Suprapubic skin (tissue), 4 donors: ENCODE measurements around the gene PIK3AP1. TPM values are rescaled to one million over a fixed set of nuclear protein-coding genes. Genes with fewer than 3 reads are reported as not detected.
"Not testable (repeated sequence)": the region's sequence is repeated elsewhere in the genome, so short reads cannot be mapped to it uniquely, and the experiment has no call there.

Experiments
- DNase-seq, 2 donors: peaks; one replicate each; pipeline ENCODE4 v3.0.0-alpha.2; 2019; ENCODE audit warnings: low spot score in 2 of 2
- H3K27ac ChIP-seq: fragments of 200-600 bp; sonication (generic); one replicate; pipeline ENCODE4 v1.5.1; 2019
- H3K27me3 ChIP-seq: fragments of 200-600 bp; sonication (generic); one replicate; pipeline ENCODE4 v1.5.1; 2019
- H3K36me3 ChIP-seq: fragments of 200-600 bp; sonication (generic); one replicate; pipeline ENCODE4 v1.5.1; 2019
- H3K4me1 ChIP-seq: fragments of 200-600 bp; sonication (generic); one replicate; pipeline ENCODE4 v1.5.1; 2019
- H3K4me3 ChIP-seq: fragments of 200-600 bp; sonication (generic); one replicate; pipeline ENCODE4 v1.5.1; 2019; ENCODE audit warnings: mild to moderate bottlenecking
- H3K9me3 ChIP-seq: fragments of 200-600 bp; sonication (generic); one replicate; pipeline ENCODE4 v1.5.1; 2019
- EP300 ChIP-seq: sonication (generic); formaldehyde crosslinking; IDR thresholded peaks from one replicate; pipeline ENCODE4 v1.6.1; 2017; ENCODE audit warnings: antibody characterized with exemption
- POLR2A ChIP-seq, 2 donors: fragments of 450-650 bp; IDR thresholded peaks; one replicate each; pipeline ENCODE4 v1.6.1; 2017; ENCODE audit warnings: antibody characterized with exemption in 2 of 2, mild to moderate bottlenecking in 2 of 2, moderate library complexity in 2 of 2
- POLR2AphosphoS5 ChIP-seq, 3 donors: sonication (generic); formaldehyde crosslinking; IDR thresholded peaks; one replicate each; pipeline ENCODE4 v1.6.1; 2017; ENCODE audit warnings: antibody characterized with exemption in 3 of 3
- WGBS: methylation state at CpG from one replicate; pipeline ENCODE4 v1.1.5; 2018; 5-methylcytosine and 5-hydroxymethylcytosine counted together
- total RNA-seq, 4 donors: library from RNA; depleted of rRNA; stranded (reverse); fragments of >200 nt; gene quantifications; one replicate each; pipeline ENCODE4 v1.1.0, GENCODE V29; 2016
- TF ChIP-seq, protein P1 (sequence below), 2 donors: fragments of 200-600 bp in 1 of 2; fragments of 450-650 bp in 1 of 2; sonication (generic) in 1 of 2; IDR thresholded peaks; one replicate each; pipeline ENCODE4 v1.5.1; 2016 to 2019; ENCODE audit warnings: antibody characterized with exemption in 2 of 2, mild to moderate bottlenecking in 1 of 2, moderate library complexity in 1 of 2

Gene PIK3AP1
- total RNA-seq, 4 donors from 2014 or later = 2.2 to 5.6 (median 4.0) TPM

DNA sequence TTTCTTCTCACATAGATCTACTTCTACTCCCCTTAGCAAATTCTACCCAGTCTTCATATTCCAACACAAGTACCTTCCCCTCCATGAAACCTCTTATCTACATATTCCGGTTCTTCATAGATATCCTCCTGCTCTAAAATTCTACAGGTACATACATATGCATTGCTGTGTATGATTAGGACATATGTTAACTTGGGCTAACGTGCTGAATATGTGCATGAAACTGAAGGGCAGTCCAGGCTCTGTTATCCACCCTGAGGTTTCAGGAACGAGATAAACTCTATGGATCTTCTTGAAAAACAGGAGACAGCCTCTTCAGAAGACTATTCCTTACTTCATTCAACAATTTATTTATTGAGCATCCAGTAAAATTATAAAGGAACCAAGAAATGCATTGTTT is 165.0 kb downstream of the PIK3AP1 start:
- WGBS = 97% methylated on average over 3 of the region's 3 CpGs
- Histone ChIP-seq H3K4me3 (no peak overlapping the region), H3K4me1 (no peaks in the 10 kb centered on the region), H3K36me3 (peaks cover 53% of the 10 kb centered on the region), H3K27ac (no peak overlapping the region), H3K27me3 (no peaks in the 10 kb centered on the region), H3K9me3 (no peaks in the 10 kb centered on the region)
- TF ChIP-seq, protein P1, sequence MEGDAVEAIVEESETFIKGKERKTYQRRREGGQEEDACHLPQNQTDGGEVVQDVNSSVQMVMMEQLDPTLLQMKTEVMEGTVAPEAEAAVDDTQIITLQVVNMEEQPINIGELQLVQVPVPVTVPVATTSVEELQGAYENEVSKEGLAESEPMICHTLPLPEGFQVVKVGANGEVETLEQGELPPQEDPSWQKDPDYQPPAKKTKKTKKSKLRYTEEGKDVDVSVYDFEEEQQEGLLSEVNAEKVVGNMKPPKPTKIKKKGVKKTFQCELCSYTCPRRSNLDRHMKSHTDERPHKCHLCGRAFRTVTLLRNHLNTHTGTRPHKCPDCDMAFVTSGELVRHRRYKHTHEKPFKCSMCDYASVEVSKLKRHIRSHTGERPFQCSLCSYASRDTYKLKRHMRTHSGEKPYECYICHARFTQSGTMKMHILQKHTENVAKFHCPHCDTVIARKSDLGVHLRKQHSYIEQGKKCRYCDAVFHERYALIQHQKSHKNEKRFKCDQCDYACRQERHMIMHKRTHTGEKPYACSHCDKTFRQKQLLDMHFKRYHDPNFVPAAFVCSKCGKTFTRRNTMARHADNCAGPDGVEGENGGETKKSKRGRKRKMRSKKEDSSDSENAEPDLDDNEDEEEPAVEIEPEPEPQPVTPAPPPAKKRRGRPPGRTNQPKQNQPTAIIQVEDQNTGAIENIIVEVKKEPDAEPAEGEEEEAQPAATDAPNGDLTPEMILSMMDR (IDR thresholded peaks at IDR 0.05) = no peak
- TF ChIP-seq EP300 (no peak), POLR2A (IDR thresholded peaks at IDR 0.05) (no peak), POLR2AphosphoS5 (IDR thresholded peaks at IDR 0.05) (no peak)
- DNase-seq = no peak

GRCh38 chr10:96548589-96548988 is 171.7 kb downstream of the PIK3AP1 start:
- WGBS = 77% methylated on average over 5 of the region's 5 CpGs
- no peak overlapping the region for H3K27ac ChIP-seq
- H3K4me1 ChIP-seq = no peaks in the 10 kb centered on the region

DNA sequence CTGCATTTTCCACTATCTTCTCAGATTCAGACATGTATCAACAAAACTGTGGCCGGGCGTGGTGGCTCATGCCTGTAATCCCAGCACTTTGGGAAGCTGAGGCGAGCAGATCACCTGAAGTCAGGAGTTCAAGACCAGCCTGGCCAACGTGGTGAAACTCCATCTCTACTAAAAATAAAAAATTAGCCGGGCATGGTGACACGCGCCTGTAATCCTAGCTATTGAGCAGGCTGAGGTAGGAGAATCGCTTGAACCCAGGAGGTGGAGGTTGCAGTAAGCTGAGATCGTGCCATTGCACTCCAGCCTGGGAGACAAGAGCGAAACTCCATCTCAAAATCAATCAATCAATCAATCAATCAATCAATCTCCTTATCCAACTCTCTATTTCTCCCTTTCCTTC is 174.8 kb downstream of the PIK3AP1 start:
- H3K27ac ChIP-seq, H3K4me1 ChIP-seq, H3K4me3 ChIP-seq, H3K9me3 ChIP-seq, DNase-seq, H3K27me3 ChIP-seq: not testable (repeated sequence)
- 94% methylated on average over 10 of the region's 10 CpGs for WGBS
- H3K36me3 ChIP-seq = peaks cover 55% of the 10 kb centered on the region

More at GRCh38 chr10:96548589-96548988, 171.7 kb downstream of the PIK3AP1 start:
- Histone ChIP-seq H3K9me3 (no peaks in the 10 kb centered on the region), H3K4me3 (no peak overlapping the region), H3K36me3 (peaks cover 61% of the 10 kb centered on the region), H3K27me3 (no peaks in the 10 kb centered on the region)
- no peak for DNase-seq
- TF ChIP-seq POLR2A (IDR thresholded peaks at IDR 0.05) = no peak
- TF ChIP-seq POLR2AphosphoS5 (IDR thresholded peaks at IDR 0.05) = no peak
- no peak for TF ChIP-seq EP300
- TF ChIP-seq, protein P1 (IDR thresholded peaks at IDR 0.05) = no peak

Other genes starting within 250 kb of the PIK3AP1 start
- under 1 TPM in 2 of 4 donors, not detected in 2; 0.30 to 0.60 TPM for gene TLL2, start 206.6 kb downstream of the PIK3AP1 start, total RNA-seq
- 10 to 100 TPM; 52.6 to 65.3 (median 55.6) TPM for gene TM9SF3, start 133.5 kb downstream of the PIK3AP1 start, total RNA-seq
- 10 to 100 TPM; 13.0 to 36.8 (median 17.1) TPM for gene LCOR, start 111.8 kb upstream of the PIK3AP1 start, total RNA-seq